Measurements from ENCODE around the gene ARSI.

The ARSI gene

GRCh38 chr5:150327139-150327538 lies 24.4 kb upstream of the ARSI start:
- no peak for DNase-seq

GRCh38 chr5:150326707-150327106 lies 24.0 kb upstream of the ARSI start:
- DNase-seq: no peak

- DNase-seq: no peak
Observed at GRCh38 chr5:150325426-150325825, 22.7 kb upstream of the ARSI start.

GRCh38 chr5:150323819-150324218 lies 21.1 kb upstream of the ARSI start:
- no peak for DNase-seq

- no peak for DNase-seq
Observed at GRCh38 chr5:150323092-150323491, 20.4 kb upstream of the ARSI start.

- no peak for DNase-seq
Observed at GRCh38 chr5:150322202-150322601, 19.5 kb upstream of the ARSI start.

- no peak for DNase-seq
Observed at GRCh38 chr5:150321784-150322183, 19.1 kb upstream of the ARSI start.

- DNase-seq: no peak
Observed at GRCh38 chr5:150321211-150321610, 18.5 kb upstream of the ARSI start.

- DNase-seq: peak in 50 of 58 donors; percentile 14 to 90 (median 64)
Observed at GRCh38 chr5:150320044-150320613, 17.4 kb upstream of the ARSI start.

DNA sequence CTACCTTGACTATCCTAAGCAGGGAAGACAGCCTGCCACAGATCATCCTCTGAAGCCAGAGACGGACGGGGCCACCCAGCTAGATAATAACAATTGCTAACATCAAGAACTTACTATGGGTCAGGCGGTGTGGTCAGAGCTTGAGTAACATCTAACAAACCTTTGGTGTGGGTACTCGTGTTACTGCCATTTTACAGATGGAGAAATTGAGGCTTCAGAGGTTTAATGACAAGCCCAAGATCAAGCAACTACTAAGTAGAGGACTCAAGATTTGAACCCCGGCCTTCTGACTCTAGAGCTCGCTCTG lies 16.7 kb upstream of the ARSI start:
- DNase-seq: no peak

GRCh38 chr5:150318613-150319483 lies 16.1 kb upstream of the ARSI start:
- no peak for DNase-seq

- DNase-seq: no peak
Observed at GRCh38 chr5:150317048-150318003, 14.6 kb upstream of the ARSI start.

DNA sequence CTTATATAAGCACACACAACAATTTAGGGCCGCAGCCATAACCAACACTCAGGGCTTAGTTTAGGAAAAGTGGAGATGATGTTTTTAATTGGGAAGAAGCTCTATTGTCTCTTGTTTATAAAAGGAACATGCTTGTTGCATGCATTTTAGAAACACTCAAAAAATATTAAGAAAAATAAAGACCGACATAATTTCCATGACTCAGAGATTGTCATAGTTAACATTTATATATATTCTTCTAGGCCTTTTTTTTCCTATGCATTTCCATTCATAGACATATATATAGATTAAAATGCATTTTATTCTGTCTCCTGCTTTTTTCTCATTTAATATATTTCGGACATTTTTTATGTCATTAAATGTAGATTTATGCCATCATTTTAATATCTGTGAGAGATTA lies 13.6 kb upstream of the ARSI start:
- DNase-seq: no peak

DNA sequence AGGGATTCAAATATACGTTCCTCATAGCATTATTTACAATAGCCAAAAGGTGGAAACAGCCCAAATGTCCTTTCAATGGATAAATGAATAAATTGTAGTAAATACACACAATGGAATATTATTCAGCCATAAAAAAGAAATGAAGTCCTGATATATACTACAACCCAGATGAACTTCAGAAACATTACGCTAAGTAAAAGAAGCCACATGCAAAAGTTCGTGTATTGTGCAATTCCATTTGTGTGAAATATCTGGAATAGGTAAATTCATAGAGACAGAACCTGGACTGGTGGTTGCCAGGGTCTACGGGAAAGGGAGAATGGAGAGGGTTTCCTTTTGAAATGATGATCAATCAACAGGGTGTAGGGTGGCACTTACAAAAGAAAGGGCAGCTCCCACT lies 12.5 kb upstream of the ARSI start:
- DNase-seq: no peak

DNA sequence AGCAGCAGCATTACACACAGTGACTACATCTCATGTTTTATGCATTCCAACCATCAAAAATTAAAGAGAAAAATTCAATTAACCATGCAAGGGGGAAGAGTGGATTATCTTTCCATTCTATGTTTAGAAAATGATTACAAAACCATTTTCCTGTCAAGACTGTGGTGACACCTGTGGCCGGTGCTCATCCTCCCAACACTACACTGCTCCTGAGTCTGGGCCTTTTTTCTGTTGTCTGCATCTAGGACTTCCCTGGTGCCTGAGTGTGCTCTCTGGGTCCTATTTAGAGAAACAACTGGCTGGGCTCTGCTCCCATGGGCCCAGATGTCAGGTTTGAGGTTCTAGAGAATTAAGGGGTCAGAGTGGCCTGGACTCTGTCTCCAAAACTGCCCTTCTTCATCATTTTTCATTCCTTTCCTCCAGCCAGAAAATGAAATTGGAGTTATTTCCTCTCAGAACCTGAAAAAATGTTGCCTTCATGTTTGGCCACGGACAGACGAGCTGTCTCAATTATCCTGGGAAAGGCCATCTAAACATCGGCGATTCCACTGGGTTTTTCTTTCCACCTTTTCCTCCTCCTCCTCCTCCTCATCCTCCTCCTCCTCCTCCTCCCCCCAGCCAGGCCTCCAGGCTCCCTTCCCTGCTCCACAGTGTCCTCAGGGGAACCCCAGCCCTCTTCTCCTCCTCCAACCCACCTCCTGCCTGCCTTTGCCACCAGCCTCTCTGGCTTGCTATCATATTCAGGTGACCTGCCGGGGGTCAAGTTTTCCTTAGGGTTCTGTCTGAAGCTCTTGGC lies 11.4 kb upstream of the ARSI start:
- DNase-seq: no peak

GRCh38 chr5:150313501-150313900 lies 10.8 kb upstream of the ARSI start:
- no peak for DNase-seq

GRCh38 chr5:150312518-150312917 lies 9.8 kb upstream of the ARSI start:
- DNase-seq: no peak

GRCh38 chr5:150311015-150311692 lies 8.4 kb upstream of the ARSI start:
- no peak for DNase-seq

- DNase-seq: no peak
Observed at GRCh38 chr5:150310246-150310645, 7.5 kb upstream of the ARSI start.

GRCh38 chr5:150309886-150310239 lies 7.2 kb upstream of the ARSI start:
- no peak for DNase-seq

All from anterior cingulate cortex (tissue), 58 donors.